ENCODE data around the gene ATP6V1F.

DNA sequence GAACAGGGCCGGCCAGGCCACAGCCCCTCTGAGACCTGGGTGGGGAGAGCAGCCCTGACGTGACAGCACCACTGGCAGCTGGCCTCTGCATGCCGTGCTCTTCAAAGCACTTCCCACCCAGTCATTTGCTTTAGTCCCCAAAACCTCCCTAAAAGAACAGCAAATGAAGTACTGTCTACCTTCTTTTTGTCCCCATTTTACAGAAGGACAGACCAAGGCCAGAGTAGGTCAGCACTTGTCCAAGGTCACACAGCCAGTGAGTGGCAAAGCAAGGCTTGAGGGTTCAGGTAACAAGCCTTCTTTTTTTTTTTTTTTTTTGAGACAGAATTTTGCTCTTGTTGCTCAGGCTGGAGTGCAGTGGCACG lies 15.1 kb downstream of the ATP6V1F start:
- no peak for TF ChIP-seq EZH2phosphoT487 (IDR thresholded peaks at IDR 0.05; ENCODE audit: insufficient read depth, low read depth)
- TF ChIP-seq EZH2 (IDR thresholded peaks at IDR 0.05; ENCODE audit: insufficient read depth, poor library complexity, severe bottlenecking) = no peak

Data from GM23248 (cell line).